CD4-positive, alpha-beta T cell treated with Interferon gamma for 1 hour (primary cell): ENCODE measurements around the gene PLEKHH2.
"Not testable (repeated sequence)": the region's sequence is repeated elsewhere in the genome, so short reads cannot be mapped to it uniquely, and the experiment has no call there.

Experiments used
- DNase-seq: peaks from one replicate; pipeline ENCODE4 v3.0.0-alpha.2; 2020

PLEKHH2 gene

GRCh38 chr2:43718530-43719124 lies 81.6 kb downstream of the PLEKHH2 start:
- no peak for DNase-seq

GRCh38 chr2:43724728-43725526 lies 87.9 kb downstream of the PLEKHH2 start:
- no peak for DNase-seq

DNA sequence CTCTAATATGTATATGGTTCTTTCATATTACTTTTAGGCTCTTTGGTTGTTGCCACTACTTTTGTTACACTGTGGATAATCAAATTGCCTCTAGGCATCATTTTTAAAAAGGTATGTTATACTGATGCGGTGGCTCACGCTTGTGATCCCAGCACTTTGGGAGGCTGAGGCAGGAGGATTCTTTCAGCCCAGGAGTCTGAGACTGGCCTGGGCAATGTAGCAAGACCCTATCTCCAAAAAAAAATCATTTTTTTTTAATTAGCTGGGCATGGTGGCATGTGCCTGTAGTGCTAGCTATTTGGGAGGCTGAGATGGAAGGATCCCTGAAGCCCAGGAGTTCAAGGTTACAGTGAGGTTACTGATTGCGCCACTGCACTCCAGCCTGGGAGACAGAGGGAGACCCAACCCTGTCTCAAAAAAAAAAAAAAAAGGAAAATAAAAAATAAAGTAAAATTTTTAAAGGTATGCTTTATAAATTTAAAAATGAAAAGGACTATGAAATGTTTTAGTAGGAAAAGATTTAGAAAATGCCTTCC lies 88.7 kb downstream of the PLEKHH2 start:
- DNase-seq, result no peak

GRCh38 chr2:43726961-43727633 lies 90.0 kb downstream of the PLEKHH2 start:
- DNase-seq, result not testable (repeated sequence)

GRCh38 chr2:43727634-43728014 lies 90.6 kb downstream of the PLEKHH2 start:
- DNase-seq, result no peak

GRCh38 chr2:43729491-43730174 lies 92.6 kb downstream of the PLEKHH2 start:
- DNase-seq, result no peak

- no peak for DNase-seq
These were observed 94.2 kb downstream of the PLEKHH2 start for GRCh38 chr2:43731211-43731610.

DNA sequence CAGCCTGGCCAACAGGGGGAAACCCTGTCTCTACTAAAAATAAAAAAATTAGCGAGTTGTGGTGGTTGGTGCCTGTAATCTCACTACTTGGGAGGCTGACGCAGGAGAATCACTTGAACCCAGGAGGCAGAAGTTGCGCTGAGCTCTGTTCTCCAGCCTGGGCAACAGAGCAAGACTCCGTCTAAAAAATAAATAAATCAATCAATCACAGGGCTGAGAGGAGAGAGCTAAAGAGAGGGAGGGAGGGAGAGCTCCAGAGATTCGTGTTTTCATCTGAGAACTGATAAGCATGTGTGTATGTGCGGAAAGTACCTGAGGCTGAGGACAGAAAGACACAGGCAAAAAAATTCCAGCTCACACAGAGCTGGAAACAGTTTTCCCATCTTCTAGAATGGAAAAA lies 99.6 kb downstream of the PLEKHH2 start:
- no peak for DNase-seq

- no peak for DNase-seq
These were observed 100.2 kb downstream of the PLEKHH2 start for GRCh38 chr2:43737097-43737854.

DNA sequence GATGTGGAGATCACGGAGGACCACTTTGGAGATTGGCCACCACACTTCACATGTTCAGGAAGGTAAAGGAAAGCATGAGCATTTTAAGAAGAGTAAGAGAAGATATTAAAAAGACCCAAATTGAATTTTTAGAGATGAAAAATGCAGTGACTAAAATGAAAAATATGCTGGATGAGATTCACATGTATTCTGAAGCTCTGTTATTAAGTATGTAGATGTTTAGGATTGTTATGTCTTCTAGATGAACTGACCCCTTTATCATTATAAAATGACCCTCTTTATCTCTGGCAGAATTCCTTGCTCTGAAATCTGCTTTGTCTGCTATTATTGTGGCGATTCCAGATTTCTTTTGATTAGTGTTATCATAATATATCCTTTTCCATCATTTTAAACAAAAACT lies 100.8 kb downstream of the PLEKHH2 start:
- DNase-seq, result no peak

DNA sequence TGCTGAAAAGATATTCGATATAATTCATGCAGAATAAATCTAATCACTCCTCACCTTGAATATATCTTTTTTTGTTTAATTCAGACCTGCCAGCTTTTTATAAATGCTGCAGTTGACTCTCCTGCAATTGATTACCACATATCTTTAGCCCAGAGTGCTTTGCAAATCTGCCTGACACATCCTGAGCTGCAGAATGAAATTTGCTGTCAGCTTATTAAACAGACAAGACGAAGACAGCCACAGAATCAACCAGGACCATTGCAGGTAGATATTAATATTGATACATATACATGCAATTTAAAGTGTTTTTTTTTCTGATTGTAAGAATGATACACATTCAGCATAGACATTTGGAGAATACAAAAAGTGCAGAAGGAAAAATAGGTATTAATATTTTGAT lies 101.2 kb downstream of the PLEKHH2 start:
- DNase-seq, result no peak

GRCh38 chr2:43743706-43744105 lies 106.6 kb downstream of the PLEKHH2 start:
- no peak for DNase-seq

GRCh38 chr2:43745457-43745856 lies 108.4 kb downstream of the PLEKHH2 start:
- no peak for DNase-seq

DNA sequence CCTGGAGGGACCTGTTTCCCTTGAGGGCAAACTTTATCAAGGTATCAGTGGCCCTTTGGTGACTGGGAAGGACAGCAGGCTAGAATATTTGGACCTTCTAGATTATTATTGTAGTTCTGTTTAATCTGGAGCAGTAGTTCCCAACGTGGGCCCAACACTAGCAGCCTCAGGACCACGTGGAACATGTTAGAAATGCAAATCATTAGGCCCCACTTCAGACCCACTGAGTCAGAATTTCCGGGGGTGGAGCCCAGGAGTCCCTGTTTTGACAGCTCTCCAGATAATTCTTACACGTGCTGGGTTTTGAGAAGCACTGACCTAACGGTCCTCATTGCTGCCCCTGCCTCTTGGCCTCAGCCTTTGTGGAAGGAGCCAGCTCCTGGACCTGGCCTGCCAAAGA lies 111.3 kb downstream of the PLEKHH2 start:
- DNase-seq, result no peak

DNA sequence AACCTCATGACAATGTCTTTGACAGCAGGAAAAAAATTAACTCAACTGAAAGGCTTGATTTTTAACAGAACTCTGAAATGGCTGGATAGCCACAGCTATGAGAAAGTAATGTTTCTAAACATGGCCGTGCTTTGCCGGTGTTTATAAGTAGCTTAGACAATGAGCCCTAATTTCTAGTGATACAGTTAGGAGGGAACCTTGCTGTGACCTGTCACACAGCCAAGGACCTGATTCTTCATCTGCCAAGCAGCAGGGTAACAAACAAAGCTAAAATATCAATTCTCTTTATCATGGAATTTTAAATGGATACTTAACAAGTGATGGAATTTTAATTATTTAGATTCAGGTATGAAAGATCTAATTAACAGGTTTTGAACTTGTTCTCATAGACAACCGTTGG lies 112.5 kb downstream of the PLEKHH2 start:
- no peak for DNase-seq

DNA sequence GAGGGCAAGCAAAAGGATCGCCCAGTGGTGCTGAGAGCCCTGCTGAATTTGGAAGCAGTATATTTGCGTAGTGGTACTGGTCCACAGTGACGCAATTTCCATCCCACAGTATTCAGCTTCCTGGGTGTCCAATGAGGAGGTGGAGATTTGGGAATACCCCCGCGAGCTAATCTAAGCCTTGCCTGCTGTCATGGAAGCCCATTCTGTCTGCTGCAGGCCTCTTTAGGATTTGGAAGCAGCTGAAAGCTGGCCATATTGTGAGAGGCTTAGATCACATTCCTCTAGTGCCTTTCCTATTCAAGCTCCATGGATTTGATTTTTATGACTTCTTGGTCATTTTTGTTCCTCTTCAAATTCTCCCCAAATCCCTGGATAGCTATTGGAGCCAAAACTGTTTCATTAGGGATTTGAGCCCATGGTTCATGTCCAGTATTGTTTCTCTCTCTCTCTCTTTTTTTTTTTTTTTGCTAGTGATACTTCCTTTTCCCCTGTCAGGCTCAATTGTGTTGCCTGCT lies 114.5 kb downstream of the PLEKHH2 start:
- no peak for DNase-seq

- DNase-seq, result no peak
These were observed 115.2 kb downstream of the PLEKHH2 start for GRCh38 chr2:43752302-43752701.

DNA sequence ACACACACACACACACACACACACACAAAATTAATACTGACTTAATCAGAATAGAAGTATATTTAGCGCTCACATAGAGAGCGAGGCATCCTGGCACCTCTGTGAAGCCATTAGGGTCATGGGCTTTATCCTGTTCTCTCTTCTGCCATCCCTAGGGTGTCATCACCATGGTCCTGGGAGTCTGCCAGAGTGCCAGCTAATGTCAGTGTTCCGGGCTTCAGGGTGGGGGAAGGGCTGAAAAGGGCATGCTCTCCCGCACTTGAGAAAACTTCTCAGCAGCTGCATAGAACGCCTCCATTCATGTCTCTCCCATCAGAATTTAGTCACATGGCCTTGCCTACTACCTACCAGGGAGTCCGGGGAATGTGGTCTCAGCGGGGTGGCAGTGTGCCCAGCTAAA lies 117.1 kb downstream of the PLEKHH2 start:
- DNase-seq, result no peak

GRCh38 chr2:43758739-43759138 lies 121.7 kb downstream of the PLEKHH2 start:
- DNase-seq, result no peak

- no peak for DNase-seq
These were observed 122.1 kb downstream of the PLEKHH2 start for GRCh38 chr2:43759195-43759594.

- DNase-seq, result no peak
These were observed 125.2 kb downstream of the PLEKHH2 start for GRCh38 chr2:43762286-43762685.

GRCh38 chr2:43763091-43763490 lies 126.0 kb downstream of the PLEKHH2 start:
- DNase-seq, result no peak
